GM12801 (cell line): ENCODE measurements around the gene SORL1-AS1.

Experiments used
- TF ChIP-seq, protein P1 (sequence below): IDR thresholded peaks from one replicate; pipeline ENCODE4 v1.5.1; 2011; ENCODE audit warnings: control low read depth; ENCODE audit not compliant: insufficient read length; ENCODE audit errors: extremely low read depth

Gene SORL1-AS1

DNA sequence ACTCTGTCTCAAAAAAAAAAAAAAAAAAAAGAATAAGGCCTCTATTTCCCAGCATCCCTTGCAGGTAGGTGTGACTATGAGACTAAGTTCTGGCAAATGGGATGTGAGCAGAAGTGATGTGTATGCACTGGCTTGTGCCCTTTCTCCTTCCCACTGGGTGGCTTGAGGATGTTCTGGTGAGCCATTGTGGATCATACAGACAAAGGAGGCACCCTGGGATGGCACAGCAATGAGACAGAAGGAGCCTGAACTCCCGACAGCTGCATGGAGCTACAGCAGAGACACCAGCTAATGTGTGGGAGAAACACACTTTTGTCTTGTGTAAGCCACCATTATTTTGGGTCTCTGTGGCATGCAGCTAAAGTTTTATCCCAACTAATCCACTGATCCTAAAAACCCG lies 11.2 kb downstream of the SORL1-AS1 start:
- TF ChIP-seq, protein P1, sequence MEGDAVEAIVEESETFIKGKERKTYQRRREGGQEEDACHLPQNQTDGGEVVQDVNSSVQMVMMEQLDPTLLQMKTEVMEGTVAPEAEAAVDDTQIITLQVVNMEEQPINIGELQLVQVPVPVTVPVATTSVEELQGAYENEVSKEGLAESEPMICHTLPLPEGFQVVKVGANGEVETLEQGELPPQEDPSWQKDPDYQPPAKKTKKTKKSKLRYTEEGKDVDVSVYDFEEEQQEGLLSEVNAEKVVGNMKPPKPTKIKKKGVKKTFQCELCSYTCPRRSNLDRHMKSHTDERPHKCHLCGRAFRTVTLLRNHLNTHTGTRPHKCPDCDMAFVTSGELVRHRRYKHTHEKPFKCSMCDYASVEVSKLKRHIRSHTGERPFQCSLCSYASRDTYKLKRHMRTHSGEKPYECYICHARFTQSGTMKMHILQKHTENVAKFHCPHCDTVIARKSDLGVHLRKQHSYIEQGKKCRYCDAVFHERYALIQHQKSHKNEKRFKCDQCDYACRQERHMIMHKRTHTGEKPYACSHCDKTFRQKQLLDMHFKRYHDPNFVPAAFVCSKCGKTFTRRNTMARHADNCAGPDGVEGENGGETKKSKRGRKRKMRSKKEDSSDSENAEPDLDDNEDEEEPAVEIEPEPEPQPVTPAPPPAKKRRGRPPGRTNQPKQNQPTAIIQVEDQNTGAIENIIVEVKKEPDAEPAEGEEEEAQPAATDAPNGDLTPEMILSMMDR: no peak

DNA sequence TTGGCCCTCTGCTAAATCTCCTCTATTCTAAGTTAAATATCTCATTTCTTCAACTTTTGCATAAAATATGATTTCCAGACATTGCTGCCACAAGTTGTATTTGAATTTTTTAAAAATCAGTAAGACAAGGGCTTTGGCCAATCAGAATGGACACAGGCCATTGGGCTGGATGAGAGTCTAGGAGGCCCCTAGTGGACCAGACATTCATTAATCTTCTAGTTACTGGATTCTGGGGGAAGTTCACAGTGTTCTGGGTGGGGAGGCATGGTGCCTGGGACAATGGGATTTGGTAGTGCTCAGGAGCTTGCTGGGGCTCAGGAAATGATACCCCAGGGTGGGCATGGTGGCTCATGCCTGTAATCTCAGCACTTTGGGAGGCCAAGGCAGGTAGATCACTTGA lies 13.0 kb downstream of the SORL1-AS1 start:
- TF ChIP-seq, protein P1: no peak

DNA sequence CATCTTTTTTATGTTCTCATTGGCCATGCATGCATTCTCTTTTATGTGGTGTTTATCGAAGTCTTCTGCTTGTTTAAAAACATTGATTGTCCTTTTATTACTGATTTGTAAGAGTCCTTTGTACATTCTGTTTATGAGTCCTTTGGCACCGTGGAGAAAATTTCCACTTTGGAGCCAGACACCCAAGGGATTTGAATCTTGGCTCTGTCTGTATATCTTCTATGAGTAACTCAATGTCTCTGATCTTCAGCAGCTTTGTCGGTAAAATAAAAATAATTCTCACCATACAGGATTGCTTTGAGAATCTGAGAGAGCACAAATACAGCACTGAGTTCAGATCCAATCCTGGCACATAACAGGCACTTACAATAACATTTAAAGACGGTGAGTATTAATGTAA lies 13.4 kb downstream of the SORL1-AS1 start:
- TF ChIP-seq, protein P1: no peak

DNA sequence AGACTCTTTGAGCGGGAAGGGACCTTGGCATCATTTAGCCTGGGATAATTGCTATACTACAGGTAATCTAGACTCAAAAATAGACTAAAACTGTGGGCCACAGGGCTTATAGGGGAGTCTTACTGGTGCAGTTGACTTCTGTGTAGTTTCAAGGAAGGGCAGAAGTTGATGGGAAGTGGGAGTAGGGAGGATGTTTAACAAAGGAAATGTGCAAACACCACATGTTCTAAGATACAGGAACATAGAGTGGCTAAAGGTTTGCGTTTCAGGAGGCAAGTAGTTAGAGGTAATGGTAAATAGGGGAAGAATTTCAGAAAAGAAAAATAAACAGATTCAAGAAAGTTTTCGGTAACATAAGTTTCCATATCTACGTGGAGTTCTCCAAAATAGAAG lies 15.1 kb downstream of the SORL1-AS1 start:
- TF ChIP-seq, protein P1: no peak

DNA sequence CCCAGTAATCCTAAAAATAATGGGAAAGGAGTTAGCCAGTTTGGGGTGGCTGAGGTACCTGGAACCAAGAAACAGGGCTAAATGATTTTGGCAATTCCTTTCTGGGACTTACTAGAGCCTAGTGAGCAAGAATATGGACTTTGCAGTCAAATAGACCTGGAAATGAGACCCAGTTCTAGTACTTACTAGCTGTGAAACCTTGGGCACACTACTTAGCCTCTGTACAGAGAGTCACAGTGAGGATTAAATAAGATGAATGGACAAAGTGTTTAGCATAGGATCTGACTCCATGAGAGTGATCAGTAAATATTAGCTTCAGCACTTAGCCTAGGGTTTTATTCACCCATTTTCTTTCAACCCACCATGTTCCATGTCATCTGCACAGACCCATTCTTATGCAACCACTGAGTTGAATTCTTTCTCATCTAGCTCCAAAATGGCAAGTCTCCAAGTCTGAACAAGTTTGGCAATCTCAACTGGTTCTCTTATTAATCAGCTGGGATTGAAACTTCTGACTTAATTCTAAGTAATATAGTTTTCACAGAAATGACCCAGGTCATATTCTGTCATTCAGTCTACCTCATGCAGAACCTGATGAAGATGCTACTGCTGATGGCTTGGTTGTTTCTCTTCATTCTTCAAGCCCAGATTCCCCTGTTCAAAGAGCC lies 15.6 kb downstream of the SORL1-AS1 start:
- TF ChIP-seq, protein P1: no peak

DNA sequence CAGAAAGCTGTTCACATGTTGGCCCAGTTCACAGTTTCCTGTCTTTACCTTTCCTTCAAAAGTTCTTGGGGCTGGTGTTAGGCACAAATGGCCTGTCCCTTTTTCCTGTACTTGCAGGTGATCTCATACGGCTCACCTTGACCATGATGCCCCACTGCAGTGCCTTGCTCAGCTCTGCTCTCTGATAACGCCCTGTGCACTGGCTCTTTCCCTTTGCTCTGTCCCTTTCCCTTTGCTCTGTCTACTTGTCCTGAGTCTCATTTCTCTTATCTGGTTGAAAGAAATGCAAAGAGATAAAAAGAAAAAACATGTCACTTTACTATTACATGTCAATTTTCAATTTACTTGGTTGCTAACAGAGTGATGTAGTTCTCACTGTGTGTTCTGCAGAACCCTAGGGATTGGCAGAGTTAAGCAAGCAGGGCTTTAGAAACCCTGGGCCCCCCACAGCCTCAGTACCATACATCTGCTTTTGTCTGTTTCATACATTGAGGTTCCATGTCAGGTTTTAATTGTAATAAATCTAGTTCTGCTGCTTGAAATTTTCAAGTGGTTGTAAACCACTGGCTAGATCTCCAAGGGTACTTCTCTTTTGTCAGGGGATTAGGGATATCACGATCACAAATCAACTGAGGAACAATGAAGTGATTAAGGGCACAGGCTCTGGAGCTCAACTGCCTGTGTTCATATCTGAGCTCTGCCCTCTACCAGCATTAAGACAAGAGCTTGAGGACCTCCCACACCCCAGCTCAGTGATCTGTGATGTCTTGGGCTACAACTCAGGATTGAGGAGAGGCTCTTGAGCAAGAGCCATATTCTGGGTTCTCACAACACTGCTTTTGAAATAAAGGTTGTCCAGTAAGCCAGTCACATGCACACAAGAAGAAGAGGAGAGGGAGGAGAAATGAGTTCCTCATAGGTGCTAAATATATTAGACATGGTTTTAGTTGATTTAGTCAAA lies 16.9 kb downstream of the SORL1-AS1 start:
- TF ChIP-seq, protein P1: no peak

DNA sequence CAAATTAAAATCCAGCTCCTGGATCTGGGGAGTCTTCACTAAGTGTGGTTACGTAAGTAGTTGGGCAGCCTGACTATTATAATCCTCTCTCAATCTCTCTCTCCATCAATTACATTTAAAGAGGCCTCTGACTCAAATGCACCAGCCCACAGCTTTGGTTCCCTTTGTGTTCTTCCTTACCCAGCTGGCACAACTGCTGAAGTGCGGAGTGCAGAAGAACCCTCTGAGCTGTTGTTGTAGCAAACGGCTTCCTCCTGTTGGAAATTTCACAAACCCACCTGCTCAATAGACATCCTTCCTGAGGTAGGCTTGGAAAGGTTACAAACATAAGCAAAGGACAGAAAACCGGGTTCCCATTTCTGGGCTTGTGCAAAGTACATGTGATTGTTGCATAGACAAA lies 17.6 kb downstream of the SORL1-AS1 start:
- TF ChIP-seq, protein P1: no peak
